ENCODE results near the gene REEP1. TPM values are rescaled to one million over a fixed set of nuclear protein-coding genes. Genes with fewer than 3 reads are reported as not detected.

REEP1 gene
- total and polyA plus RNA-seq, 9 of the 15 experiments (the other 6 are each of a cell fraction or from before 2014, with no cell fraction given): 0.11 to 0.67 (median 0.13) TPM

DNA sequence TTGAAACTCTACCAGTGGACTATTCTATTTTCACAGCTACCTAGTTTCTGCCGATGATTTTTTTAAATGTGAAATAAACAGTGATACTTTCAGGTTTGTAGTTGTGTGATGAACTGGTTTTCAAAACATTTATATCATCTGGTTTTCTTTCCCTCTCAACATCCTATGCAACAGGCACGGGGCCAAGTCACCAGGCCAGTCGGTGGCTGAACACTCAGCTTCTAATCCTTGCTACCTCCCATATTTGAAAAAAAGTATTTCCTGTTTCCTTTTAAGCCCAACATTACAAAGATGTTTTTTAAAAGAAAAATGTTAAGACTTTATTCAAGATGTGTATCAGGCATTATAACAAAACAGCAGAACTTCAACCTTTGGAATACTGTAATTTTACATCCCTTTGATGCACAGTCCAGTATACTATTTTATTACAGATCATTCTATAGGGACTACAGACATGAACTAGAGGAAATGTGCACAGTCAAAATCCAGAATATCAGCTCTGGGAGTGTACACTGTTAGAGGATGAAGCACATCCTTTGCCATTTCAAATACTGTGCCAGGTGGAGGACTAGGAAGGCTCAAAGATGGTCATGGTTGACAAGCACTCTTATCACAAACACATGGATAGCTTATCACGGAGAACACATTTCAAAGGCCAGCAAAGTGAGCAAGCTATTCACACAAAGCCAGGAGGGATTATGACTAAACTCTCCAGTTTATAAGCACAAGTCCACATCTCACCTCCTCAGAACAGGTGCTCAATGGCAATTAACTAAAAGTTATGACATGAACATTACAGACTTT lies 123.5 kb downstream of the REEP1 start (continued):
- TF ChIP-seq RCOR1 (IDR thresholded peaks at IDR 0.05; ENCODE audit: borderline replicate concordance in 1 of 2, low read depth in 2 of 2, low read length in 2 of 2) (peak; percentile 17 to 94; a peak in 3 of 4 replicates), ARID1B (IDR thresholded peaks at IDR 0.05) (peak; percentile 99), NFYB (IDR thresholded peaks at IDR 0.05; ENCODE audit: extremely low read depth, insufficient read length) (no peak), ZNF124 (CRISPR knock-in tag; IDR thresholded peaks at IDR 0.05) (no peak), PTBP1 (IDR thresholded peaks at IDR 0.05; ENCODE audit: low read depth, low read length) (no peak), ZNF589 (CRISPR knock-in tag; IDR thresholded peaks at IDR 0.05; ENCODE audit: low read depth) (peak; percentile 94), ATF7 (IDR thresholded peaks at IDR 0.05) (peak; percentile 62), ZBED1 (IDR thresholded peaks at IDR 0.05) (peak; percentile 79; the same call in 1 of the 2 replicates), OTX1 (CRISPR knock-in tag; IDR thresholded peaks at IDR 0.05) (0 out of 2 replicates have a peak, but pooled peaks have one; percentile 5), SRF (CRISPR knock-in tag; IDR thresholded peaks at IDR 0.05) (no peak), ZNF699 (CRISPR knock-in tag; IDR thresholded peaks at IDR 0.05; ENCODE audit: insufficient replicate concordance) (no peak), CREB1 (IDR thresholded peaks at IDR 0.05) (peak; percentile 13; the same call in 1 of the 2 replicates), CREB1 (CRISPR knock-in tag; IDR thresholded peaks at IDR 0.05) (no peak), ZNF551 (CRISPR knock-in tag; IDR thresholded peaks at IDR 0.05) (no peak), PTRF (tag; IDR thresholded peaks at IDR 0.05) (no peak), KAT8 (IDR thresholded peaks at IDR 0.05; ENCODE audit: low read depth) (no peak), FOXM1 (IDR thresholded peaks at IDR 0.05; ENCODE audit: low read depth) (peak; percentile 95), FOXM1 (CRISPR knock-in tag; IDR thresholded peaks at IDR 0.05; ENCODE audit: low read depth) (no peak)
- TF ChIP-seq, protein P1, sequence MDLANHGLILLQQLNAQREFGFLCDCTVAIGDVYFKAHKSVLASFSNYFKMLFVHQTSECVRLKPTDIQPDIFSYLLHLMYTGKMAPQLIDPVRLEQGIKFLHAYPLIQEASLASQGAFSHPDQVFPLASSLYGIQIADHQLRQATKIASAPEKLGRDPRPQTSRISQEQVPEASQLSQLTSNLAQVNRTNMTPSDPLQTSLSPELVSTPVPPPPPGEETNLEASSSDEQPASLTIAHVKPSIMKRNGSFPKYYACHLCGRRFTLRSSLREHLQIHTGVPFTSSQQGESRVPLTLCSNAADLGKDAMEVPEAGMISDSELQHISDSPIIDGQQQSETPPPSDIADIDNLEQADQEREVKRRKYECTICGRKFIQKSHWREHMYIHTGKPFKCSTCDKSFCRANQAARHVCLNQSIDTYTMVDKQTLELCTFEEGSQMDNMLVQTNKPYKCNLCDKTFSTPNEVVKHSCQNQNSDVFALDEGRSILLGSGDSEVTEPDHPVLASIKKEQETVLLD (IDR thresholded peaks at IDR 0.05): peak; percentile 25; the same call in 1 of the 2 replicates
- TF ChIP-seq, protein P2, sequence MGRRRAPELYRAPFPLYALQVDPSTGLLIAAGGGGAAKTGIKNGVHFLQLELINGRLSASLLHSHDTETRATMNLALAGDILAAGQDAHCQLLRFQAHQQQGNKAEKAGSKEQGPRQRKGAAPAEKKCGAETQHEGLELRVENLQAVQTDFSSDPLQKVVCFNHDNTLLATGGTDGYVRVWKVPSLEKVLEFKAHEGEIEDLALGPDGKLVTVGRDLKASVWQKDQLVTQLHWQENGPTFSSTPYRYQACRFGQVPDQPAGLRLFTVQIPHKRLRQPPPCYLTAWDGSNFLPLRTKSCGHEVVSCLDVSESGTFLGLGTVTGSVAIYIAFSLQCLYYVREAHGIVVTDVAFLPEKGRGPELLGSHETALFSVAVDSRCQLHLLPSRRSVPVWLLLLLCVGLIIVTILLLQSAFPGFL (CRISPR knock-in tag; IDR thresholded peaks at IDR 0.05): 0 out of 2 replicates have a peak, but pooled peaks have one; percentile 48
